ENCODE results near the gene PRSS22. TPM values are rescaled to one million over a fixed set of nuclear protein-coding genes. Genes with fewer than 3 reads are reported as not detected.

Gene PRSS22
- total and polyA plus RNA-seq, 10 of the 15 experiments (the other 5 are each of a cell fraction or from before 2014, with no cell fraction given) = not detected

GRCh38 chr16:2905988-2906387, 48.0 kb upstream of the PRSS22 start:
- Histone ChIP-seq H2AFZ (ENCODE audit: control insufficient read depth, low read depth, low read length) (peak overlapping the region; percentile 37), H3K36me3 (ENCODE audit: control insufficient read depth in 2 of 2, insufficient read depth in 2 of 2, low read length in 1 of 2) (no peaks in the 10 kb centered on the region), H3K9ac (ENCODE audit: control insufficient read depth, insufficient read depth, low read length) (no peak overlapping the region), H3K9me3 (replicated peaks; ENCODE audit: control insufficient read depth, insufficient read depth, low read length) (no peaks in the 10 kb centered on the region), H3K4me1 (ENCODE audit: control insufficient read depth, insufficient read depth, low read length) (peaks cover 6% of the 10 kb centered on the region), H3K4me3 (no peak overlapping the region), H3K27ac (ENCODE audit: control insufficient read depth, insufficient read depth) (no peak overlapping the region), H4K20me1 (ENCODE audit: control insufficient read depth, insufficient read depth) (no peaks in the 10 kb centered on the region), H3K4me2 (ENCODE audit: control insufficient read depth, insufficient read depth) (peak overlapping the region; percentile 66; the same call in 1 of the 2 replicates), H3K79me2 (ENCODE audit: control insufficient read depth, insufficient read depth, low read length) (no peaks in the 10 kb centered on the region), H3K27me3 (replicated peaks in 1 of 2; ENCODE audit: control insufficient read depth in 2 of 2, insufficient read depth in 2 of 2, low read length in 1 of 2) (no peaks in the 10 kb centered on the region)
- BruUV-seq (replicated peaks) = no TSS peak
- 14% methylated on average over 12 of the region's 12 CpGs for WGBS (ENCODE audit: insufficient coverage, insufficient replicate concordance, low lambda C conversion rate, missing lambda C conversion rate)
- intact Hi-C loops (cut with micrococcal nuclease; ENCODE audit: unreplicated experiment) (loop anchor here (2.0 to 5.0 kb wide), 5 partner anchors 13 to 76 kb away; partner anchors contain the start of genes FLYWCH2, KREMEN2 and PKMYT1), in situ Hi-C loops (cut with MboI) (no loop called here)
- no peak for TF ChIP-seq MTA3 (IDR thresholded peaks at IDR 0.05; ENCODE audit: borderline replicate concordance, low read length)
- TF ChIP-seq POU2F2 (IDR thresholded peaks at IDR 0.05; ENCODE audit: borderline replicate concordance, low read depth, low read length) = peak; percentile 42; the same call in 1 of the 3 replicates
- TF ChIP-seq ZNF217 (IDR thresholded peaks at IDR 0.05) = no peak
- TF ChIP-seq NFYB (IDR thresholded peaks at IDR 0.05; ENCODE audit: insufficient read depth, low read depth, low read length) = peak; percentile 42
- TF ChIP-seq, protein P1, sequence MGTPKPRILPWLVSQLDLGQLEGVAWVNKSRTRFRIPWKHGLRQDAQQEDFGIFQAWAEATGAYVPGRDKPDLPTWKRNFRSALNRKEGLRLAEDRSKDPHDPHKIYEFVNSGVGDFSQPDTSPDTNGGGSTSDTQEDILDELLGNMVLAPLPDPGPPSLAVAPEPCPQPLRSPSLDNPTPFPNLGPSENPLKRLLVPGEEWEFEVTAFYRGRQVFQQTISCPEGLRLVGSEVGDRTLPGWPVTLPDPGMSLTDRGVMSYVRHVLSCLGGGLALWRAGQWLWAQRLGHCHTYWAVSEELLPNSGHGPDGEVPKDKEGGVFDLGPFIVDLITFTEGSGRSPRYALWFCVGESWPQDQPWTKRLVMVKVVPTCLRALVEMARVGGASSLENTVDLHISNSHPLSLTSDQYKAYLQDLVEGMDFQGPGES (IDR thresholded peaks at IDR 0.05) = peak; percentile 70; the same call in 1 of the 2 replicates
- TF ChIP-seq, protein P2, sequence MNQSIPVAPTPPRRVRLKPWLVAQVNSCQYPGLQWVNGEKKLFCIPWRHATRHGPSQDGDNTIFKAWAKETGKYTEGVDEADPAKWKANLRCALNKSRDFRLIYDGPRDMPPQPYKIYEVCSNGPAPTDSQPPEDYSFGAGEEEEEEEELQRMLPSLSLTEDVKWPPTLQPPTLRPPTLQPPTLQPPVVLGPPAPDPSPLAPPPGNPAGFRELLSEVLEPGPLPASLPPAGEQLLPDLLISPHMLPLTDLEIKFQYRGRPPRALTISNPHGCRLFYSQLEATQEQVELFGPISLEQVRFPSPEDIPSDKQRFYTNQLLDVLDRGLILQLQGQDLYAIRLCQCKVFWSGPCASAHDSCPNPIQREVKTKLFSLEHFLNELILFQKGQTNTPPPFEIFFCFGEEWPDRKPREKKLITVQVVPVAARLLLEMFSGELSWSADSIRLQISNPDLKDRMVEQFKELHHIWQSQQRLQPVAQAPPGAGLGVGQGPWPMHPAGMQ (IDR thresholded peaks at IDR 0.05; ENCODE audit: borderline replicate concordance) = no peak
- TF ChIP-seq SREBF1 (IDR thresholded peaks at IDR 0.05; ENCODE audit: low read length) = no peak
- no peak for TF ChIP-seq EED (IDR thresholded peaks at IDR 0.05; ENCODE audit: low read depth)
- peak; percentile 41; the same call in 1 of the 2 replicates for TF ChIP-seq YY1 (IDR thresholded peaks at IDR 0.05; ENCODE audit: low read depth, low read length)
- TF ChIP-seq ZNF384 (IDR thresholded peaks at IDR 0.05; ENCODE audit: borderline replicate concordance, low read depth, low read length) = no peak
- 0 out of 2 replicates have a peak, but pooled peaks have one; percentile 62 for TF ChIP-seq RFX5 (IDR thresholded peaks at IDR 0.05; ENCODE audit: low read depth, low read length)
- no peak for ATAC-seq
- SMC1A ChIA-PET (ENCODE audit: uncharacterized antibody, unreplicated experiment) = interaction anchor here (0.7 to 1.9 kb wide), 3 partner anchors 23 to 34 kb away, joined by 3 to 11 read pairs (median 3); partner anchors contain the start of gene FLYWCH2
- RAD21 ChIA-PET (ENCODE audit: unreplicated experiment) = interaction anchor here (0.6 to 1.2 kb wide), 6 partner anchors 14 to 132 kb away, joined by 3 to 8 read pairs (median 3); partner anchors contain the start of gene FLYWCH2
- POLR2A ChIA-PET = interaction anchor here (1.0 to 2.6 kb wide), 3 partner anchors 11 to 59 kb away, joined by 3 to 12 read pairs (median 3); partner anchors contain the start of gene FLYWCH2
- no peak for FAIRE-seq
- CTCF ChIA-PET = interaction anchor here (0.7 to 4.3 kb wide), 9 partner anchors 9 to 751 kb away, joined by 3 to 29 read pairs (median 11); partner anchors contain the start of genes FLYWCH2 and TRAF7
- no peak for DNase-seq (ENCODE audit: low read depth, low spot score)

All from GM12878 (cell line).